PFSK-1 (cell line): ENCODE results near the gene DNAL1.

ENCODE experiments used
- FOXP2 ChIP-seq: optimal IDR thresholded peaks from 2 replicates; pipeline ENCODE3; 2011; ENCODE audit warnings: borderline replicate concordance, control low read depth, inconsistent platforms; ENCODE audit not compliant: insufficient read depth; ENCODE audit errors: extremely low read length, extremely low read depth
- POLR2AphosphoS5 ChIP-seq: IDR thresholded peaks from 2 replicates; pipeline ENCODE4 v1.6.1; 2012; ENCODE audit warnings: low read depth, mild to moderate bottlenecking, control low read depth, low read length, moderate library complexity
- SIN3A ChIP-seq: IDR thresholded peaks from 2 replicates; pipeline ENCODE4 v1.6.1; 2012; ENCODE audit warnings: mild to moderate bottlenecking, low read length, moderate library complexity, borderline replicate concordance; ENCODE audit not compliant: insufficient read depth
- TAF1 ChIP-seq: IDR thresholded peaks from 2 replicates; pipeline ENCODE4 v1.6.1; 2012; ENCODE audit warnings: low read length, control low read depth, borderline replicate concordance; ENCODE audit not compliant: insufficient read depth
- TF ChIP-seq, protein P1 (sequence below), 2 experiments: IDR thresholded peaks; 2 replicates each; pipeline versions ENCODE4 v1.6.1 to v1.8.0; 2011 to 2012; ENCODE audit warnings: low read depth in 2 of 2, low read length in 2 of 2, control low read depth in 1 of 2, inconsistent platforms in 1 of 2, mild to moderate bottlenecking in 1 of 2, moderate library complexity in 1 of 2; ENCODE audit not compliant: insufficient read depth in 1 of 2

DNAL1 gene

DNA sequence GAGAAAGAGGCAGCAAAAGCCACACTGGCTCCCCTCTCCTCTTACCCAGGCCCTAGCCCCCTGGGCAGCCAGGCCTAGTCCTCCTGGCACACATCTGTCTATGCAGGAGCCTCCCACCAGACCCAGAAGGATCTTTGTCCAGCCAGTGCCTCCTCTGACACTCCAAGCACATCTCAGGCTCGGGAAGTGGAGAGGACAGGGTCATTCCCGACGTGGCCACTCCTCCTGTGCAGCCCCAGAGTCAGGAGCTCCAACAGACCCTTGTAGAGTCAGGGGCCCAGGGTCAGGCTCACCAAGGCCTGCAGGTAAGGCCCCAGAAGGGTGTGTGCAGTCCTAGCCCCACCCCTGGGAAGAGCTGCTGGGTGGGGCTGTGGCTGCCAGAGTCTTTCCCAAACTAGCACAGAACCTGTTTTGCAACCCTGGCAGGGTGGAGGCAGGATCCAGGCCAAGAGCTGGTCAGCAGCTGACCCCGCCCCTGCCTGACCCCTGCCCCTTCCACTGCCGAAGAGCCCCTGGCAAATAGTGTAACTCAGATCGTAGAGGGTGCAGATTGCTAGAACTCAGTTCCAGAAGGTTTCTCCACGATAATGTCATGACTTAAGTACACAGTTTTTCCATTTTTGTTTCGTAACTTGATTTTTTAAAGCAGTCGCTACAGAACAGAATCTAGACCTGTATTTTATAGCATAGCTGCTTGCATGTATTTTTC, 96.0 kb downstream of the DNAL1 start:
- TF ChIP-seq TAF1 = no peak
- TF ChIP-seq, protein P1, sequence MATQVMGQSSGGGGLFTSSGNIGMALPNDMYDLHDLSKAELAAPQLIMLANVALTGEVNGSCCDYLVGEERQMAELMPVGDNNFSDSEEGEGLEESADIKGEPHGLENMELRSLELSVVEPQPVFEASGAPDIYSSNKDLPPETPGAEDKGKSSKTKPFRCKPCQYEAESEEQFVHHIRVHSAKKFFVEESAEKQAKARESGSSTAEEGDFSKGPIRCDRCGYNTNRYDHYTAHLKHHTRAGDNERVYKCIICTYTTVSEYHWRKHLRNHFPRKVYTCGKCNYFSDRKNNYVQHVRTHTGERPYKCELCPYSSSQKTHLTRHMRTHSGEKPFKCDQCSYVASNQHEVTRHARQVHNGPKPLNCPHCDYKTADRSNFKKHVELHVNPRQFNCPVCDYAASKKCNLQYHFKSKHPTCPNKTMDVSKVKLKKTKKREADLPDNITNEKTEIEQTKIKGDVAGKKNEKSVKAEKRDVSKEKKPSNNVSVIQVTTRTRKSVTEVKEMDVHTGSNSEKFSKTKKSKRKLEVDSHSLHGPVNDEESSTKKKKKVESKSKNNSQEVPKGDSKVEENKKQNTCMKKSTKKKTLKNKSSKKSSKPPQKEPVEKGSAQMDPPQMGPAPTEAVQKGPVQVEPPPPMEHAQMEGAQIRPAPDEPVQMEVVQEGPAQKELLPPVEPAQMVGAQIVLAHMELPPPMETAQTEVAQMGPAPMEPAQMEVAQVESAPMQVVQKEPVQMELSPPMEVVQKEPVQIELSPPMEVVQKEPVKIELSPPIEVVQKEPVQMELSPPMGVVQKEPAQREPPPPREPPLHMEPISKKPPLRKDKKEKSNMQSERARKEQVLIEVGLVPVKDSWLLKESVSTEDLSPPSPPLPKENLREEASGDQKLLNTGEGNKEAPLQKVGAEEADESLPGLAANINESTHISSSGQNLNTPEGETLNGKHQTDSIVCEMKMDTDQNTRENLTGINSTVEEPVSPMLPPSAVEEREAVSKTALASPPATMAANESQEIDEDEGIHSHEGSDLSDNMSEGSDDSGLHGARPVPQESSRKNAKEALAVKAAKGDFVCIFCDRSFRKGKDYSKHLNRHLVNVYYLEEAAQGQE (IDR thresholded peaks at IDR 0.05; ENCODE audit: insufficient read depth in 1 of 2, low read depth in 2 of 2, low read length in 2 of 2) = no peak
- no peak for TF ChIP-seq SIN3A
- no peak for TF ChIP-seq POLR2AphosphoS5

DNA sequence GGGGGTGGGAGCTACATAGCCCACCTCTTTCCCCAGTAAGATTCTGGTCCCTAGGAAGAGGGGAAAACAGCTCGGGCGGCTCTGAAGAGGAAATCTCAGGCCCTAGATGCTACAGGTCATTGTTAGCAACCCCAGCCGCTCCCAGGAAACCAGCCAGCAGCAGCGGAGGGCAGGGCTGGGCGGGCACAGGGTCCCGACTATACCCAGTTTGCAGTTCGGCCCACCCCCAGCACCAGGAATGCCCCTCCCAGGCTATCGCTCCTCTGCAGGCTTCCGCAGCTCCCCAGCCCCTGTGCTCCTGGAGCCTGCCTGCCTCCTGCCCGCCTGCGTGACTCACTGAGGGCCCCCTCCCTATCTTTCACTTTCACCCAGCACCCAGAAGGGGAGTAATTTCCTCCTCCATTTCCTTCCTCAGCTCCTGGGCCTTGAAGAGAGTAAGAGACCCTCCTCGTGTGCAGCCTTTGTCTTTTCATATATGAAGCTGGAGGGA, 96.6 kb downstream of the DNAL1 start:
- TF ChIP-seq SIN3A = no peak
- no peak for TF ChIP-seq POLR2AphosphoS5

DNA sequence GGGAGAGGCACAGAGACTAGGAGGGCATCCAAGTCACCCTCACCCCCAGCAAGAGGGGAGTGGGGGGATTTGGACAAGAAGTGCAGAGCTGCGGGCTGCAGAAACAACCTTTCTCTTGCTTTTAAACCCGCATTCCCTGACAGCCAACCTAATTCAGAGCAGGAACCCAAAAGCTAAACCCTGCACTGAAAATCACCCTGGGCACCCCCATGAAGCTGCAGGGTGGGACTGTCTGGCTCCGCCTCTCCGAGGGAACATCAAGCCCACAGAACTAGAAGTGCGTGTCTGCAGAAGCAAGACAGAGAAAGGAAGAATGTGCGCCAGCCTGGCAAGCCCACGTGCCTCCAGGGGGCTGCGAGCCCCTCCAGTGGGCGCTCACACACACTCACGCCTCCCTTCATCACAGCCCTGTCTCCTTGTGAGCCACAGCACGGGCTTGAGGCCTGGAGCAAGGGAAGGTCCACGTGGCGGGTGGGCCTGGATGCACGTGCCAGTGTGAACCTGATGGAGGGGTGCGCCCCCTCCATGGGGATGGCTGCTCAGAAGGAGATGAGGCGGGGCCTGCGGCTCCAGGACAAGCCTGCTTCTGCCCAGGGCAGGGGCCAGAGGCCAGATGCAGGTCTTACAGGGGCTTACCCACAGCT, 97.2 kb downstream of the DNAL1 start:
- no peak for TF ChIP-seq POLR2AphosphoS5
- TF ChIP-seq, protein P1 (IDR thresholded peaks at IDR 0.05; ENCODE audit: insufficient read depth in 1 of 2, low read depth in 2 of 2, low read length in 2 of 2) = no peak
- TF ChIP-seq TAF1 = no peak
- TF ChIP-seq SIN3A = no peak
- no peak for TF ChIP-seq FOXP2

DNA sequence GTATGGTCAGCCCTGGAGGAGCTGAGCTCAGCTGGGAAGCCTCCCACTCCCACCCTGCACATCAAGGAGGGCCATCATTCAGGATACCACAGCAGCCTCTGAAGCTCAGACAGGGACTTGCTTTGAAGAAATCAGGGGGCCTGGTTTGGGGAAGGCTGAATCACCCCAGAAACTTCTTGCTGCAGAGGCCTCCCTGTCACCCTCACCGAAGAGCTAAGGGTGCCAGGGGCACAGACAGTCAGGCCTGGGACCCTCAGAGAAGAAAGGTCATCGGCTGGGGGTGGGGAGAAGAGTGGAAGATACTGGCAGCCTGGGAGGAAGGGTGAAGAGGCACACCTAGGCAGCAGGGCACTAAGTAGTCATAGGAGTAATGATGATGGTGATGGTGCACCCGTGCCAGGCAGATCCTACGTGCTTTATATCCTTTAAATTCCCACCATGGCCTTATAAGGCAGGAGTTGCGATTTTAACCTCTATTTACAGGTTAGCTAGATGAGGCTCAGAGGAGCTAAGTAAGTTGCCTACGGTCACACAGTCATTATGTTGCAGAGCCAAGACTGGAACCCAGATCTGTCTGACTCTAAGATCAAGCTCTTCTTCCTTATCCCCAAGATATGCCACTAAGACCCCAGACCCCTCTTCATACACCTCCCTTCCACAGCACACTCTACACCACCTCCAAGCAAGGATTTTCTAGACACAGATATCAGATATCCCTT, 97.9 kb downstream of the DNAL1 start:
- TF ChIP-seq POLR2AphosphoS5 (no peak), SIN3A (no peak), FOXP2 (no peak), TAF1 (no peak)
- TF ChIP-seq, protein P1 (IDR thresholded peaks at IDR 0.05; ENCODE audit: insufficient read depth in 1 of 2, low read depth in 2 of 2, low read length in 2 of 2) = no peak

DNA sequence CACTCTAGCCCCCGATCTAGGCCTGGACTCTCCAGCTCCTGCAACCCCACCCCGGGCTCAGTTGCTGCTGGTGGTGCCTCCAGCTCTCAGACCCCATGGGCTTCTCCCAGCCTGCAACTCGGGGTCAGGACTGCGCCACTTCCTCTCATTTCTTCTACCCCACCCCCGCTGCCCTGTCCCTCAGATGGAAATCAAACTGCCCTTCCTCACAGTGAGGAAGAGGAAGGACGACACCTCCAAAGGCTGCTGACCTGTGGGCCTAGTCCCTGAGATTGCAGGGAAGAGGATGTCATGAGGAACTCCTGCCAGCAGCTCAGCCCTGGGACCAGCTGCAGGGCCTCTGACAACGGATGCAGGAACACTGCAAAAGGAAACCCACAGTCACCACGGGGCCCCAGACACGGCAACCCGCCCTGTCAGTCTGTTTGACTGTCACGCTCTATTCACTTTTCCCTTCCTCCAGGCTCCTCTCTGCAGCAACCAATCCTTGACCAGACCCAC, 98.7 kb downstream of the DNAL1 start:
- TF ChIP-seq FOXP2 = no peak
- no peak for TF ChIP-seq SIN3A
- TF ChIP-seq, protein P1 (IDR thresholded peaks at IDR 0.05; ENCODE audit: insufficient read depth in 1 of 2, low read depth in 2 of 2, low read length in 2 of 2) = no peak
- TF ChIP-seq POLR2AphosphoS5 = no peak
- TF ChIP-seq TAF1 = no peak
